NCI-H526 treated with DMSO at 0.1 percent for 48 hours (cell line): Measurements from ENCODE around the gene PPARD.
"Not testable (repeated sequence)": the region's sequence is repeated elsewhere in the genome, so short reads cannot be mapped to it uniquely, and the experiment has no call there.

ENCODE experiments used
- DNase-seq: peaks from one replicate; lab custom pipeline; 2025; lab: John Stamatoyannopoulos, UW

Gene PPARD

DNA sequence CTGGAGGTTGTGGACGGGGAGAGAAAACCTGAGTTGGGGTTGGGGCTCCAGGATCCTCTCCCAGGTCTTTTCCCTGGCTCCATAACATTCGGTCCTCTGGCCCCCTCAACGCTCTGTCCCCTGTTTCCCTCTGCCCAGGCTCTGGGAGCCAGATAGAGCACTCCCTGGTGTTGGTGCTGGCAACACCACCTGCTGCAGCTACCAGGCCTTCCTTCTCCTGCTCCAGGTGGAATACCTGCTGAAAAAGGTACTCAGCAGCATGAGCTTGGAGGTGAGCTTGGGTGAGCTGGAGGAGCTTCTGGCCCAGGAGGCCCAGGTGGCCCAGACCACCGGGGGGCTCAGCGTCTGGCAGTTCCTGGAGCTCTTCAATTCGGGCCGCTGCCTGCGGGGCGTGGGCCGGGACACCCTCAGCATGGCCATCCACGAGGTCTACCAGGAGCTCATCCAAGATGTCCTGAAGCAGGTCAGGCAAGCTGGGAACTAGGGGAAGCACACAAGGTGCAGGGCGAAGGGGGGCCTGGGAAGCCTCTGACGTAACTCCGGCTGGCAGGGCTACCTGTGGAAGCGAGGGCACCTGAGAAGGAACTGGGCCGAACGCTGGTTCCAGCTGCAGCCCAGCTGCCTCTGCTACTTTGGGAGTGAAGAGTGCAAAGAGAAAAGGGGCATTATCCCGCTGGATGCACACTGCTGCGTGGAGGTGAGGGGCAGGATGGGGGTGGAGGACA, 30.1 kb upstream of the PPARD start:
- DNase-seq, result no peak

DNA sequence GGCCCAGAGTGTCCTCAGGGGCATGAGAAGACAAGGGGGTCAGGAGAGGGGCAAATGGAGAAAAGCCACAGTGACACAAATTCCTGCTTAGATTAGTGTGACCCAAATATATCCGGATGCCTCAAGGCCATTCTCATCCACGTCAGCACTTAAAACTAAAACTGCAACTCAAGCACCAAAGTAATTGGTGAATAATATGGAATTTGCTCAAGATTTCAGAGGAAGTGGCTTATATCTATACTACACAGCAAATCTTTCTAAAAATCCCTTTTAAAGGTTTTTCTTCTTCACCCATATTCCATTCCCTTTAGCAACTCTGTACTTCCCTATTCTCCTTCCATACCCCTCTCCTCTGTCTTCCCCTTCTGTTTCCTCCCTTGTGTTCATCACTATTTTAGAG, 29.6 kb upstream of the PPARD start:
- DNase-seq, result no peak

DNA sequence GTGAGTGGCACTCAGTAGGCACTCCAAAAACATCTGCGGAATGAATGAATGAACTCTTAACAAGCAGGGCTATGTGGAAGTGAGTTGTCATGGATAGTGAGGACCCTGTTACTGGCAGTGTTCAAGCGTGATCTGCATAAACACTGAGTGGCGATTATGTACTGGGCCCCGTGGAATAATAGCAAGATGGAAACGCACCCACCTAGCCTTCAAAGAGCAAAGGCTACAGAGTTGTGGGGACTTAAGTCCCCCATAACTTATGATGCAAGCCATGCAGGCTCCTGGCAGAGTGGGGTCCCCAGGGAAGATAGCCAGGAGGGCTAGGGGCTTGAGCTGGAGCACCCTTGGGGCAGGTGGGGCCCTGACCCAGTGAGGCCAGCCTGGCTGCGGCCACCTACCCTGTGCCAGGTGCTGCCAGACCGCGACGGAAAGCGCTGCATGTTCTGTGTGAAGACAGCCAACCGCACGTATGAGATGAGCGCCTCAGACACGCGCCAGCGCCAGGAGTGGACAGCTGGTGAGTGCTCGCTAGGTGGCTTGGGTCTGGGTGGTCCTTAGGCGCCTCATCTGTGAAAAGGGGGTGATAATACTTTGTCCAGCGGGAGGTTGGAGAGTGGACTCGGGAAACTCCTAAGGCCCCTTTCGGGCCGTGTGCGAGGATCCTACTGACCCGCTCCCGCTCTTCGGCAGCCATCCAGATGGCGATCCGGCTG, 24.7 kb upstream of the PPARD start:
- no peak for DNase-seq

DNA sequence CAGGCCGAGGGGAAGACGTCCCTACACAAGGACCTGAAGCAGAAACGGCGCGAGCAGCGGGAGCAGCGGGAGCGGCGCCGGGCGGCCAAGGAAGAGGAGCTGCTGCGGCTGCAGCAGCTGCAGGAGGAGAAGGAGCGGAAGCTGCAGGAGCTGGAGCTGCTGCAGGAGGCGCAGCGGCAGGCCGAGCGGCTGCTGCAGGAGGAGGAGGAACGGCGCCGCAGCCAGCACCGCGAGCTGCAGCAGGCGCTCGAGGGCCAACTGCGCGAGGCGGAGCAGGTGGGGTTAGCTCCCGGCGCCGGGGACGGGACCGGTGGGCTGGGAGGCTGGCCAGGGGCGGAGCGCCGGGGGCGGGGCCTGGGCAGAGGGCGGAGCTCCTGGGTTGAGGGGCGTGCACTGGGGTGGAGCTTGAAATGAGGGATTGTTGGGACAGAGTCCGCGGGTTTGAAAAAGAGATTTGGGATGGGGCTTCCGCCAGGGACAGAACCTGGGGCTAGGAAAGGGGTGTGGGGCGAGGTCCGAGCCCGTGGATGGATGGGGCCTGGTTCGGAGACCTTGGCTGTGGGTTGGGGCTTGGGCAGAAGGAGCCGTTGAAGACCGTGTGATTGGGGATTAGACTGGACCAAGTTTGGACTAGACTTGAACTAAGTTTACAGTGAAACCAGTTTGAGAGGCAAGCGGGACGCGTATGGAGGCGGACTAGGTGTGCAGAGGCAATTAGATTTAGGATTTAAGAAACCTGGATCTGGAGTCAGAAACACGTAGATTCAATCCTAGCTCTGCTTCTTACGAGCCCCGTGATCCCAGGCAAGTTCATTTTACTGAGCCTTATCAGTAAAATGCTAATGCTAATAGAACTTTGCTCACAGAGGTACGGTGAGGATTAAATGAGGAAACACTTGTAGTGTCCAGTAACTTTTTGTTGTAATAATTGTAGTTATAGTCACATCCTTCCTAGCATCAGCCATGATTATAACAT, 23.9 kb upstream of the PPARD start:
- peak; percentile 12 for DNase-seq

DNA sequence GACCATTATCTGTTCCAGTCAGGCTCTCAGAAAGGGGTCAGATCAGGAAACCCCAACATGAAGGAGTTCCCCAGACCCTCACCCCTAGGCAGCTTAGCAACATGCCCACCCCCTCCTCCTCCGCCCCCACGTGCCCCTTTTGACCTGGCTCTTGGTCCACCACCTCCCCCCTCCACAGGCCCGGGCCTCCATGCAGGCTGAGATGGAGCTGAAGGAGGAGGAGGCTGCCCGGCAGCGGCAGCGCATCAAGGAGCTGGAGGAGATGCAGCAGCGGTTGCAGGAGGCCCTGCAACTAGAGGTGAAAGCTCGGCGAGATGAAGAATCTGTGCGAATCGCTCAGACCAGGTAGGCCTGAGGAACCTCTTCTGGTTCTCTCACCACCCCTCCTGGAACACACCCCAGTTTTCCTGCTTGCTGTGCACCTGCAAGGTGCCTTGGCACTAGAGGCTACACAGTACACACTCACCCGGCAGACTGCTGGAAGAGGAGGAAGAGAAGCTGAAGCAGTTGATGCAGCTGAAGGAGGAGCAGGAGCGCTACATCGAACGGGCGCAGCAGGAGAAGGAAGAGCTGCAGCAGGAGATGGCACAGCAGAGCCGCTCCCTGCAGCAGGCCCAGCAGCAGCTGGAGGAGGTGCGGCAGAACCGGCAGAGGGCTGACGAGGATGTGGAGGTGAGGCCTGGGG, 22.9 kb upstream of the PPARD start:
- DNase-seq, result no peak

DNA sequence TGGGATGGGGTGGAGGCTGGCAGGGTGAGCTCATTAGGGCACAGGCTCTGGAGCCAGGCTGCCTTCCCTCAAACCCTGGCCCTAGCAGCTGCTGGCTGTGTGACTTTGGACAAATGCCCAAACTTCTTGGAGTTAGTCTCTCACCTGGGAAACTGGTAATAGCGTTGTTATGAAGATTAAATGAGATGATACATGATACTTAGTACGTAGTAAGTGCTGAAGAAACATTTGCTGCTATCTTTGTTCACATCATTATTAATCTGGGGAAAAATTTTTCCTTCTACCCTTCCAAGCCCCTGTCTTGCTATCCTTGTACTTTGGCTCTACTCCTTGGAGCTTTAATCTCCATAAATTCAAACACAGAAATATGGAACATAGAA, 22.3 kb upstream of the PPARD start:
- no peak for DNase-seq

DNA sequence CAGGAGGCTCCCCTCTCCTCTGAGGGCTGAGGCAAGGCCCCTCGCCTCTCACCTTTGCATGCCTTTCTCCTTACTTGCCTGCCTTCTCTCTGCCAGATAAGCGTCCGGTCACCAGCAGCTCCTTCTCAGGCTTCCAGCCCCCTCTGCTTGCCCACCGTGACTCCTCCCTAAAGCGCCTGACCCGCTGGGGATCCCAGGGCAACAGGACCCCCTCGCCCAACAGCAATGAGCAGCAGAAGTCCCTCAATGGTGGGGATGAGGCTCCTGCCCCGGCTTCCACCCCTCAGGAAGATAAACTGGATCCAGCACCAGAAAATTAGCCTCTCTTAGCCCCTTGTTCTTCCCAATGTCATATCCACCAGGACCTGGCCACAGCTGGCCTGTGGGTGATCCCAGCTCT, 21.3 kb upstream of the PPARD start:
- no peak for DNase-seq

DNA sequence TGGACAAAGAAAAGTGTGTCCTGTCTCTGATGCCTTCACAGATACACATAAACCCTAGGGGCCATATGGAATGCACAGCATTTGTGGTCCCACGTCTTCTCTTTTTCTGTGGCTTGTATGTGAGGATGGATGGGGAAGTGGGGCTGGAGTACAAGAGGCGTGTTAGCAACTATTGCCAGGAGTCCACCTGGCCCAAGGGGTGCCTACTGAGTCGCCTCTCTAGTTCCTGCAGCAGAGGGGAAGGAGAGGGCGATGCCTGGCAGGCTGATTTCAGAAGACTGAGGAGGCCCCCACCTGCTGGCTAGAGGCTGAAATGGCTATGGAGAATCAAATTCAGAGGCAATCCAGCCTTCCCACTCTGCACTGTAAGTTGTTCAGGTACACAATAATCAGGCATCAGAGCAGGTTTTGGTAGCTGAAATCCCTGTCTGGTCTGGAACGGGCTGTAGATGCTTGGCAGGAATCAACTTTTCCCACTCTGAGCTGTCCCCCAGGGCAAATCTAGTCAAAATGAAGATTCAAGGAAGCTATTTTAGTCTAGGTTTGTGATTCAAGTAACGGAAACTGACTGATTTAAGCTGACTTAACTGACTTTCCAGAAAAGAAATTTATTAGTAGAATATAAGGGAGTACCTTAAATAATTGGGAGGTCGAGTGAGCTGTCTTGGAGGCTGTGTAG, 14.9 kb upstream of the PPARD start:
- DNase-seq, result no peak

DNA sequence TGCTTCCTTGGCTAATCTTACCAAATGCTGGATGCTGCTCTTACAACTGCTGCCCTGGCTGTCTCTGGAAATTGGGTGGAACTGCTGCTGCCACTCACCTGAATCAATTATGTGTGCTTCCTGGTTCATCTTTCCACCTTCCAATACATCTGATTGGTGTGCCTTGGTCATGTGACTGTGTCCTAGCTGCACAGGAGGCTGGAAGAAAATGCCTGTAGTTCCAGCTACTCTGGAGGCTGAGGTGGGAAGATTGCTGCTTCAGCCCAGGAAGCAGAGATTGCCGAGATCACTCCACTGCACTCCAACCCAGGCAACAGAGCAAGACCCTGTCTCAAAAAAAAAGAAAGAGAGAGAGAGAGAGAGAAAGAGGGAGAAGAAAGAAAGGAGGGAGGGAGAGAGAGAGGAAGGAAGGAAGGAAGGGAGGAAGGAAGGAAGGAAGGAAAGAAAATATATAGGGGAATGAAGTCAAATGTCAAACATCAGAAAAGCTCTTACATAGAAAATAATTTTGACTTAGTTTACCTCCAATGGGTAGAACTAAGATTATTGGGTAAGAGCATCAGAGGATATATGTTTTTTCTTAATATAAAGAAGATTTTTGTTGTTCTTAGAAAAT, 14.1 kb upstream of the PPARD start:
- no peak for DNase-seq

DNA sequence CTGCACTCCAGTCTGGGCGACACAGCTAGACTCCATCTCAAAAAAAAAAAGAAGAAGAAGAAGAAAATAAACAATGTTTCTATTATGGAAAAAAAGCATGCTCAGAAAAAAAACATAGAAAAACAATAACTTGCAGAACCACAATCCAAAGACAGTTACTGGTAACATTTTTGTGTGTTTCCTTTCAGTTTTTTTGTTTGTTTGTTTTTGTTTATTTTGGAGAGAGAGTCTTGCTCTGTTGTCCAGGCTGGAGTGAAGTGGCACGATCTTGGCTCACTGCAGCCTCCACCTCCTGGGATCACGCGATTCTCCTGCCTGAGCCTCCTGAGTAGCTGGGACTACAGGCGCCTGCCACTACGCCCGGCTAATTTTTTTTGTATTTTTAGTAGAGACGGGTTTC, 13.4 kb upstream of the PPARD start:
- DNase-seq, result not testable (repeated sequence)

DNA sequence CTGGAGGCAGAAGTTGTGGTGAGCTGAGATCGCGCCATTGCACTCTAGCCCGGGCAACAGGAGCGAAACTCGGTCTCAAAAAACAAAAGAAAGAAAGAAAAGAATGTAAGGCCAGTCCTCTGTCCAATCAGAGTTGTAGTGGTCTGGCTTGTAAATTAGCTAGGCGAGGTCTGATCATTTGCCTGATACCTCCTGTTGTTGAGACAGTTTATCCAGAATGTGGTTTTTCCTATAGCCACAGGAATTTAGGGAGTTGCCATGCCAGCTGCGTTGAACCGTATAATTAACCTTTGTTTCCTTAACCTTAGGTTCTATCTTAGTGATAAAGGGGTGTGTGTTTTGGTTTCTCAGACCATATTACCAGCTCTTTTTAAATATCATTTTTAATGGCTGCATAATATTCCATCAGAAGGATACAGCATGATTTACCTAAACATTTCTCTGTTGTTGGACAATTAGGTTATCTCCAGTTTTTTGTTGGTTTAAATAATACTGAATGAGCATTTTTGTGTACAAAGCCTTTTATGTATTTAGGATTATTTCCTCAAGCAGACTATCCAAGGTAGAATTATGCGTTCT, 11.7 kb upstream of the PPARD start:
- DNase-seq, result no peak

DNA sequence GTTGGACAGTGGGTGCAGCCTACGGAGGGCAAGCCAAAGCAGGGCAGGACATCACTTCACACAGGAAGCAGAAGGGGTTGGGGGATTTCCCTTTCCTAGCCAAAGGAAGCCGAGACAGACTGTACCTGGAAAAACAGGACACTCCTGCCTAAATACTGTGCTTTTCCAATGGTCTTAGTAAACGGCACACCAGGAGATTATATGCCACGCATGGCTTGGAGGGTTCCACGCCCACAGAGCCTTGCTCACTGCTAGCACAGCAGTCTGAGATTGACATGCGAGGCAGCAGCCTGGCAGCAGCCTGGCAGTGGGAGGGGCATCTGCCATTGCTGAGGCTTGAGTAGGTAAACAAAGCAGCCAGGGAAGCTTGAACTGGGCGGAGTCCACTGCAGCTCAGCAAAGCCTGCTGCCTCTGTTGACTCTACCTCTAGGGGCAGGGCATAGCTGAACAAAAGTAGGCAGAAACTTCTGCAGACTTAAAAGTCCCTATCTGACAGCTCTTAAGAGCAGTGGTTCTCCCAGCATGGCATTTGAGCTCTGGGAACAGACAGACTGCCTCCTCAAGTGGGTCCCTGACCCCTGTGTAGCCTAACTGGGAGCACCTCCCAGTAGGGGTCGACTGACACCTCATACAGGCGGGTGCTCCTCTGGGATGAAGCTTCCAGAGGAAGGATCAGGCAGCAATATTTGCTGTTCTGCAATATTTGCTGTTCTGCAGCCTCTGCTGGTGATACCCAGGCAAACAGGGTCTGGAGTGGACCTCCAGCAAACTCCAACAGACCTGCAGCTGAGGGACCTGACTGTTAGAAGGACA, 10.1 kb upstream of the PPARD start:
- DNase-seq, result peak; percentile 10

DNA sequence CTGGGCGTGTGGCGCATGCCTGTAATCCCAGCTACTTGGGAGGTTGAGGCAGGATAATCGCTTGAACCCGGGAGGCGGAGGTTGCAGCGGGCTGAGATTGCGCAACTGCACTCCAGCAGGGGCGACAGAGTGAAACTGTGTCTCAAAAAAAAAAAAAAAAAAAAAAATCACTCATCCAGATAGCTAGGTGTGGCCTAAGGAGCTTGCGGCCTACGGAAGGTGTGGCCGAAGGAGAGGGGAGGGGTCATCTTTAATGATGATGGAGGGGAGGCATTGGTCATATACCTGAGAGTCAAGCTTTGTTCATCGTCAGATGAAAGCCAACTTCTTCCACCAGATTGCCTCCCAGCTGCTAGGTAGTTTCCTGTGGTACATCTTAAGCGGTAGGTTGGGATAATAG, 801 bp upstream of the PPARD start:
- no peak for DNase-seq

DNA sequence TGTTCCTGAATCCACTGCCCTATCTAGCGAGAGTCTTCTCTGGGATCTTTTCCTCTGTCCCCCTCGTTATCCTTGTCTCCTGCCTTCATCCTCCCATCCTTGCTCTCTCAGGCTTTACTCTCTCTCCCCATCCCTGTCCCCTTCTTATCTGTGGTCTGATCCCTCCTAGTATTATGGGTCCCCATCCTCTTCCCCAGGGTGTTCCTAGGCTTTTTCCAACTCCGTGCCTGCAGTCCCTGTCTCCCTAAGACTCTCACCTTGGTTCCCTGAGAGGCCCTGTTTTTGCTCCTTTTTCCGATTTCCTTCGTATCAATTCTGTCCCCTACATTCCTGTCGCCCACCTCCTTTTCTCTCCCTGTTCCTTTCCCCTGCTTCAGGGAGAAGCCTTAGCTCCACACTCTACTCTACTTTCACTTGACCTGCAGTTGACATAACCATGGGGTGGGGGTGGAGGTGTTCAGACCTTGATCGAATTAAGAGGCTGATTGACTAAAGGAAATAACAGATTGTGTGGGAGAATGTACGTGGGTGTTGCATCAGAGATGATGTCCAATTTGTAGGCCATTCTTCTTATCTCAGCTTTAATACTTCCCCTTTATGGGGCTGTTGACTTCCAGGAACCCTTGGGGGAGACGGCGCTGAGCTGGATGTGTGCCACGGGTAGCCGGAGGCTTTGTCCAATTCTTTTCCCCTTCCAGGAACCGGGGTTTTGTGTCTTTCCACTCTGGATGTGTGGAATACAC, 905 bp downstream of the PPARD start:
- no peak for DNase-seq

DNA sequence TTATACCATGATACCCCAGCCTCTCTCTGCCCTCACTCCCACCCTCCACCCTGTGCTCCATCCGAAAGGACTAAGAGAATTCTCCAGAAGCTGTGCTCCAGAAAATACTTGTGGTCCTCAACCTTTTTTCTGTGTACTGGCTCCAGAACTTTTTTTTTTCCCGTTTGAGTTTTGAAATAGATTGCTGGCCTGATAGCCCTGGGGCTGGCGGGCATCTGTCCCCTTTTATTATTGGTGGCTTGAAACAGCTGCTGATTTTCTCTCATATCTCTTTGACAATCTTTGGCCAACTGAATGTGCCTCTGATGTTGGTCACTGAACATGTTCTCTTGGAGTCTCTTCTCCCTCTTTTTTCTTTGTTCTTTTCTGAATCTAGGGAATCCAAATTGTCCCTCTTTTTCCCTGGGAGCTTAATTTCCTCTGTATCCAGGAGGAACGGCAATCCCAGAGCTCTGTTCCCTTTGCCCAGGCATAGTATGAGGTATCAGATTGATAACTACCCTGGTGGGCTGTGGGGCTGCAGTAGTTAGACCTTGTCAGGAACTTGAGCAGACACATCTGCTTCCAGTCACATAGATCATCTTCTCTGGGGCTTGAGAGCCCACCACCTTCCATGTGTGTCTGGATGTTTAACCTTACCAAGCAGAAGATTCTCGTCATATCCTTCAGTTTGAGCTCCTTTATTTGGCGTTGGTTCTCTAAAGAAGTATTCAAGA, 1.6 kb downstream of the PPARD start:
- no peak for DNase-seq

DNA sequence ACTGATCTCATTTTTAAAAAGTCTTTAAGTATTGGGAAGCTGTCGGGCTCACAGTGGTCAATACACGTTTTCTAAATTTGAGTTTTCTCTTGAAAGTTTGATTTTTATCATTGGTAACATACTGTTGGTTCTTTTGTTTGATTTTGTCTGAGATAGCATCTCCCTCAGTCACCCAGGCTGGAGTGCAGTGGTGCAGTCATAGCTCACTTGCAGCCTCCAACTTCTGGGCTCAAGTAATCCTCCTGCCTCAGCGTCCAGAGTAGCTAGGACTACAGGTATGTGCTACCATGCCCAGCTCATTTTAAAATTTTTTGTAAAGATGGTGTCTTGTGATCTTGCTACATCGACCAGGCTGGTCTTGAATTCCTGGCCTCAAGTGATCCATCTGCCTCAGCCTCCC, 9.1 kb downstream of the PPARD start:
- DNase-seq, result no peak

DNA sequence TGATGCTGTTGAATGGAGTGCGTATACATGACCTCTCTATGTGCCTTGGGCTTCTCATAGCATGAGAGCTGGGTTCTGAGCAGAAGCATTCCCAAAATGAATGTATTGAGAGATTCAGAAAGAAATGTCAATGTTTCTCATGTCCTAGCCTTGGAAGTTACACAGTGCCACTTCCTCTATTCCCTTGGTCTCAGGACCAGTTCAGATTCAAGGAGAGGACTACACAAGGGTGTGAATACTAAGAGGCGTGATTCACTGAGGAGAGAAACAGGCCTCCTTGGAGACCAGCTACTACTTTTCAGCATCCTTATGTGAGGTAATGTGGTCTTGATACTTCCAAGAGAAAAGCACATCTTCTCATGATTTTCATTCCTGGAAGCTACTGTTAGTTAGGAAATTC, 10.4 kb downstream of the PPARD start:
- DNase-seq, result no peak

DNA sequence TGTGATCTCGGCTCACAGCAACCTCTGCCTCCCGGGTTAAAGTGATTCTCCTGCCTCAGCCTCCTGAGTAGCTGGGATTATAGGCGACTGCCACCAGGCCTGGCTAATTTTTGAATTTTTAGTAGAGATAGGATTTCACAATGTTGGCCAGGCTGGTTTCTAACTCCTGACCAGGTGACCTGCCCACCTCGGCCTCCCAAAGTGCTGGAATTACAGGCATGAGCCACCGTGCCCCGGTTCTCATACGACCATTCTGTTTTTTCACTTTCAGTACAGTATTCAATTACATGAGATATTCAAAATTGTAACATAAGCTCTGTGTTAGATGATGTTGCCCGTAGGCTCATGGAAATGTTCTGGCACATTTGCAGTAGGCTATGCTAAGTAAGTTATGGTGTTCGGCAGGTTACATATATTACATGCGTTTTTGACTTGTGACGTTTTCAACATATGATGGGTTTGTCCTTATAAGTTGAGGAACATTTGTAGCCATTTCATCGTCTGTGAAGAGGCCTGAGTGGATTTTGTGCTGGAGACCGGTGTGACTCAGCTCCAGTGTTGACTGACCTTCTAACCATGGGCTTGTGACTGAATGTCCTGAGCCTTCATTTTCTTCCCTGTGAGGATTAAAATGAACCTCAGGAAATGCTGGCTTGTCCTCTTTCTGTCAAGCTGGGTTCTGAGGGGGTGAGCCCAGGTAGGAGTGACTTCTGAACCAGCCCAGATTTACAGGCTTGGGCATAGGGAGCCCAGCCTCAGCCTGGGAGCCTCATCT, 12.2 kb downstream of the PPARD start:
- no peak for DNase-seq
